ENCODE measurements around the gene IFNGR2. TPM values are rescaled to one million over a fixed set of nuclear protein-coding genes. Genes with fewer than 3 reads are reported as not detected.
"Not testable (repeated sequence)": the region's sequence is repeated elsewhere in the genome, so short reads cannot be mapped to it uniquely, and the experiment has no call there.

The IFNGR2 gene
- total RNA-seq, 1 donor from 2014 or later, result 42.4 TPM

GRCh38 chr21:33434770-33435360 is 31.7 kb downstream of the IFNGR2 start:
- no peaks in the 10 kb centered on the region for H3K27me3 ChIP-seq (ENCODE audit: control insufficient read depth, insufficient read depth, low read length)
- peaks cover 21% of the 10 kb centered on the region for H3K36me3 ChIP-seq (ENCODE audit: control insufficient read depth, insufficient read depth, low read length)
- TF ChIP-seq, protein P1, sequence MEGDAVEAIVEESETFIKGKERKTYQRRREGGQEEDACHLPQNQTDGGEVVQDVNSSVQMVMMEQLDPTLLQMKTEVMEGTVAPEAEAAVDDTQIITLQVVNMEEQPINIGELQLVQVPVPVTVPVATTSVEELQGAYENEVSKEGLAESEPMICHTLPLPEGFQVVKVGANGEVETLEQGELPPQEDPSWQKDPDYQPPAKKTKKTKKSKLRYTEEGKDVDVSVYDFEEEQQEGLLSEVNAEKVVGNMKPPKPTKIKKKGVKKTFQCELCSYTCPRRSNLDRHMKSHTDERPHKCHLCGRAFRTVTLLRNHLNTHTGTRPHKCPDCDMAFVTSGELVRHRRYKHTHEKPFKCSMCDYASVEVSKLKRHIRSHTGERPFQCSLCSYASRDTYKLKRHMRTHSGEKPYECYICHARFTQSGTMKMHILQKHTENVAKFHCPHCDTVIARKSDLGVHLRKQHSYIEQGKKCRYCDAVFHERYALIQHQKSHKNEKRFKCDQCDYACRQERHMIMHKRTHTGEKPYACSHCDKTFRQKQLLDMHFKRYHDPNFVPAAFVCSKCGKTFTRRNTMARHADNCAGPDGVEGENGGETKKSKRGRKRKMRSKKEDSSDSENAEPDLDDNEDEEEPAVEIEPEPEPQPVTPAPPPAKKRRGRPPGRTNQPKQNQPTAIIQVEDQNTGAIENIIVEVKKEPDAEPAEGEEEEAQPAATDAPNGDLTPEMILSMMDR (IDR thresholded peaks at IDR 0.05; ENCODE audit: insufficient read depth, low read length, severe bottlenecking), result no peak
- DNase-seq (ENCODE audit: low read depth) (peak; percentile 97), FAIRE-seq (no peak)
- no peak overlapping the region for H3K4me3 ChIP-seq (ENCODE audit: low read depth, low read length)

- no peak for FAIRE-seq
- H3K36me3 ChIP-seq (ENCODE audit: control insufficient read depth, insufficient read depth, low read length), result peaks cover 18% of the 10 kb centered on the region
Observed at GRCh38 chr21:33437140-33437539, 33.9 kb downstream of the IFNGR2 start.

DNA sequence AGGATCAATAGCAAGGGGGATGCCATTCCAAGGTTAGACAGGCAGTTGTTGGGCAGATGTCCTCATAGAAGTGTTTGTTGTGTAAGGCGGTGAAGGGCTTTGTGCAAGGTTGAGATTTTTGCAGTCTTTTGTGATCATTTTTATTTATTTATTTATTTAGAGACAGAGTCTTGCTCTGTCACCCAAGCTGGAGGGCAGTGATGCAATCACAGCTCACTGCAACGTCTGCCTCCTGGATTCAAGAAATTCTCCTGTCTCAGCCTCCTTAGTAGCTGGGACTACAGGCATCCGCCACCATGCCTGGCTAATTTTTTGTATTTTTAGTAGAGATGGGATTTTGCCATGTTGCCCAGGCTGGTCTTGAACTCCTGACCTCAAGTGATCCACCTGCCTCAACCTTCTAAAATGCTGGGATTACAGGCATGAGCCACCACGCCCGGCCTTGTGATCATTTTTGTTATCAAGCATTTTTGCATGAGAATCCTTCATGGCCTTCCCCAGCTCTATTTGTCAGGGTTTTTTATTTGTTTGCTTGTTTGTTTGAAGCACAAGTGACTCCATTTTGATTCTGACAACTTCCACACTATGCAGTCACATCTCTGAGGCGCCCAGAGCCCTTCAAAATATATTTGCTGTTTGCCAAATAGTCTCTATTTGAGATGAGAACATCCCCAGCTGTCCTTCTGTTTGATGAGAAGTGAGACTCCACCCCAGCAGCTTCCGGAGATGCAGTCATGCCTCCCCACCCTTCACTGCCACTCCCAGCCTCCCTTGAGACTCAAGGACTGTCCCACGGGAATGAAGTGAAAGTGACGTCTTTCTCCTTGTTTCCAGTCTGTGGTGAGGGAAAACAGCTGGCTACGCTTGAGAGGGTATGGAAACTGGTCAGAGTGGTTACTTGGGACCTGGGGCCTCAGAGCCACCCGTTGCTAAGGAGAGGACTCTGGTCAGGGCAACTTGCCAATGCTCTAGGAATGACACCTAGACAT is 38.6 kb downstream of the IFNGR2 start:
- DNase-seq (ENCODE audit: low read depth), result peak; percentile 92
- H3K36me3 ChIP-seq (ENCODE audit: control insufficient read depth, insufficient read depth, low read length), result peaks cover 5% of the 10 kb centered on the region
- TF ChIP-seq, protein P1 (IDR thresholded peaks at IDR 0.05; ENCODE audit: insufficient read depth, low read length, severe bottlenecking), result no peak
- no peaks in the 10 kb centered on the region for H3K27me3 ChIP-seq (ENCODE audit: control insufficient read depth, insufficient read depth, low read length)
- no peak for FAIRE-seq
- no peak overlapping the region for H3K4me3 ChIP-seq (ENCODE audit: low read depth, low read length)

More at GRCh38 chr21:33437140-33437539, 33.9 kb downstream of the IFNGR2 start:
- no peak for DNase-seq (ENCODE audit: low read depth)
- H3K27me3 ChIP-seq (ENCODE audit: control insufficient read depth, insufficient read depth, low read length), result no peaks in the 10 kb centered on the region
- TF ChIP-seq, protein P1 (IDR thresholded peaks at IDR 0.05; ENCODE audit: insufficient read depth, low read length, severe bottlenecking), result no peak
- H3K4me3 ChIP-seq (ENCODE audit: low read depth, low read length), result no peak overlapping the region

- H3K4me3 ChIP-seq (ENCODE audit: low read depth, low read length), result no peak overlapping the region
- TF ChIP-seq, protein P1 (IDR thresholded peaks at IDR 0.05; ENCODE audit: insufficient read depth, low read length, severe bottlenecking), result no peak
- no peaks in the 10 kb centered on the region for H3K36me3 ChIP-seq (ENCODE audit: control insufficient read depth, insufficient read depth, low read length)
- FAIRE-seq, result no peak
- DNase-seq (ENCODE audit: low read depth), result no peak
- H3K27me3 ChIP-seq (ENCODE audit: control insufficient read depth, insufficient read depth, low read length), result no peaks in the 10 kb centered on the region
Observed at GRCh38 chr21:33443194-33443593, 40.0 kb downstream of the IFNGR2 start.

GRCh38 chr21:33444499-33444898 is 41.3 kb downstream of the IFNGR2 start:
- no peak for DNase-seq (ENCODE audit: low read depth)
- no peak overlapping the region for H3K4me3 ChIP-seq (ENCODE audit: low read depth, low read length)
- FAIRE-seq, result no peak
- no peaks in the 10 kb centered on the region for H3K27me3 ChIP-seq (ENCODE audit: control insufficient read depth, insufficient read depth, low read length)
- TF ChIP-seq, protein P1 (IDR thresholded peaks at IDR 0.05; ENCODE audit: insufficient read depth, low read length, severe bottlenecking), result no peak
- H3K36me3 ChIP-seq (ENCODE audit: control insufficient read depth, insufficient read depth, low read length), result no peaks in the 10 kb centered on the region

DNA sequence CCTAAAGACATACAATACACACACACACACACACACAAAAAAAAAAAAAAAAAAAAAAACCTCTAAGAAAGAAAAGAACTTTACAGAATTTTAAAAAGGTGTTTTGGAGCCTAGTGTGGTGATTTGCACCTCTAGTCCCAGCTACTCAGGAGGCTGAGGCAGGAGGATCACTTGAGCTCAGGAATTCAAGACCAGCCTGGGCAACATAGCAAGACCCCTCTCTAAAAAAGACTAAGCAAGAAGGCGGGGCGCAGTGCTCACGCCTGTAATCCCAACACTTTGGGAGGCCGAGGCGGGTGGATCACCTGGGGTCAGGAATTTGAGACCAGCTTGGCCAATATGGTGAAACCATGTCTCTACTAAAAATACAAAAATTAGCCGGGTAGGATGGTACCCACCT is 43.4 kb downstream of the IFNGR2 start:
- H3K4me3 ChIP-seq (ENCODE audit: low read depth, low read length); FAIRE-seq; H3K27me3 ChIP-seq (ENCODE audit: control insufficient read depth, insufficient read depth, low read length); H3K36me3 ChIP-seq (ENCODE audit: control insufficient read depth, insufficient read depth, low read length); DNase-seq (ENCODE audit: low read depth): not testable (repeated sequence)

All from bronchial epithelial cell (primary cell).